GM19023 (cell line): Measurements from ENCODE around the gene MCU.

Source experiments
- ATAC-seq: cut with Tn5 transposase; IDR thresholded peaks from one replicate; pipeline ENCODE4 v1.9.1; 2021; ENCODE audit warnings: mild to moderate bottlenecking, moderate library complexity; ENCODE audit not compliant: unreplicated experiment

MCU gene

DNA sequence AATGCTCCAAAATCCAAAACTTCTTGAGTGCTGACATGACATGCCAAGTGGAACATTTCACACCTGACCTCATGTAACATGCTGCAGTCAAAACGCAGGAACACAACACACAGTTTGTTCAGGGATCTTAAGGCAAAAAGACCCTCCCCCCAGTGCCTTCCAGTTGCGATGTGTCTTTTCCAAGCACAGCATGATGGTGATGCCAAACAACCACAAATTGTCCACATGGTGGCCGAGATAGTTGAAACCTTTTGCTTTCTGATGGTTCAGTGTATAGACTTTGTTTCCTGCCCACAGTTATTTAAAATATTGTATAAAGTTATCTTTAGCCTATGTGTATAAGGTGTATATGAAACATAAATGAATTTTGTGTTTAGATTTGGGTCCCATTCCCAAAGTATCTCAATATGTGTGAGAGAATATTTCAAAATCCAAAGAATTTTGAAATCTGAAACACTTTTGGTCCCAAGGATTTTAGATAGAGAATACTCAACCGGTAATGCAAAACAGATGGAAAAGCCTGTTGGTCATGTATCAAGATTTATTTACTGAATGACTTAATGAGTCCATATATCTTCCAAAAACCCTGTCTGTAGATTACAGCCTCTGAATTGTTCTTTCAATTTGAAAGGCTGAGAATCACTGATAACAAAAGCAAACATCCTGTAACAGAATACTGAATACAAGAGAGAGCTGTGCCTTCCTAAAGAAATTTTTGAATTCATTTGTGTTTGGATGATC, 108.2 kb downstream of the MCU start:
- ATAC-seq = no peak

DNA sequence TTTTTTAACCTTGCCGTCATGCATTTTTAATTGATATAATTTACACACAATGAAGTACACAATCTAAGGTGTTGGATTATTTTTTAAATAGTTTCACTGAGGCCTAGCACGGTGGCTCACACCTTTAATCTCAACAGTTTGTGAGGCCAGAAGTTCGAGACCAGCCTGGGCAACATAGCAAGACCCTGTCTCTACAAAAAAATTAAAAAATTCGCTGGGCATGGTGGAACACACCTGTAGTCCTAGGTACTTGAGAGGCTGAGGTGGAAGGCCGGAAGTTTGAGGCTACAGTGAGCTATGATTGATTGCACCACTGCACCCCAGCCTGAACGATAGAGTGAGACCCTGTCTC, 108.8 kb downstream of the MCU start:
- ATAC-seq = no peak

DNA sequence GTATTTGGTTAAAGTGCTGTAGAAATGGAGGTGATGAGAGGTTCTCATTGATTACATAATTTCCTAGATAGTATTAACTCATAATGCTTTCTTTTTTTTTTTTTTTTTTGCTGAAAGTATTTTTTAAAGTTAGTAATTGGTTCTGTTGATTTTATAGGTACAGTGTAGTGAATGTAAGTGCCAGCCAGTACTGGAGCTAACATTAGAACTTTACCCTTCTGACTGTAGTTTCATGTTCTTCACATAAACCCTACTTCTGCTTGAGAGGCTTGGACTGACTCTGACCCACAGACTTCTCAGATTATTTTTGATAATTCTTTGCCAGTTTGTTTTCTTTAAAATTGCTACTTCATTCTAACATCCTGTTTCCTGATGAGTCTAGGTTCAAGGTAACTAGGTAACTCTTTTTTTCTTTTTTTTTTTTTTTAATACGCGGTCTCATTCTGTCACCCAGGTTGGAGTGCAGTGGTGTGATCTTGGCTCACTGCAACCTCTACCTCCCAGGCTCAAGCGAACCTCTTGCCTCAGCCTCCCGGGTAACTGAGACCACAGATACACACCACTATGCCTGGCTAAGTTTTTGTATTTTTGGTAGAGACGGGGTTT, 109.4 kb downstream of the MCU start:
- ATAC-seq = no peak

GRCh38 chr10:72802332-72802731, 110.4 kb downstream of the MCU start:
- ATAC-seq = no peak

GRCh38 chr10:72802763-72803505, 111.0 kb downstream of the MCU start:
- ATAC-seq = no peak

- ATAC-seq = no peak
Observed at GRCh38 chr10:72808001-72808400, 116.1 kb downstream of the MCU start.

DNA sequence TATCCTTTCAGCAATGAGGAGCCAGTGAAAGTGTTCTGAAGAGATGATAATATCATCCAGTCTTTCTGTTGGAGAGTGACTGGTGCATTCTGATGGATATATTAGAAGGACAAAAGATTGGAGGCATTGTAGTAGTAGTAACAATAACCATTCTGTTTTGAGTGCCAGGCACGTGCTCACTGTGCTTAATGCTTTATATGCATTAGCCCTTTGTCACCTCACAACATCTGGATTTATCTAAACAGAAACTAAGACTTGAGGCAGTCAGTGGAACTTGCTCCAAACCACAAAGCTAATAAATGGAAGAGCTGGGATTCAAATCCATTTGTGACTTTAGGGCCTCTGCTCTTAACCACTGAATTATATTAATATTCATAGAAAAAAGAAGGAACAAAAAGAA, 117.1 kb downstream of the MCU start:
- ATAC-seq = no peak

GRCh38 chr10:72810976-72811375, 119.0 kb downstream of the MCU start:
- no peak for ATAC-seq

- ATAC-seq = no peak
Observed at GRCh38 chr10:72812415-72812752, 120.4 kb downstream of the MCU start.

DNA sequence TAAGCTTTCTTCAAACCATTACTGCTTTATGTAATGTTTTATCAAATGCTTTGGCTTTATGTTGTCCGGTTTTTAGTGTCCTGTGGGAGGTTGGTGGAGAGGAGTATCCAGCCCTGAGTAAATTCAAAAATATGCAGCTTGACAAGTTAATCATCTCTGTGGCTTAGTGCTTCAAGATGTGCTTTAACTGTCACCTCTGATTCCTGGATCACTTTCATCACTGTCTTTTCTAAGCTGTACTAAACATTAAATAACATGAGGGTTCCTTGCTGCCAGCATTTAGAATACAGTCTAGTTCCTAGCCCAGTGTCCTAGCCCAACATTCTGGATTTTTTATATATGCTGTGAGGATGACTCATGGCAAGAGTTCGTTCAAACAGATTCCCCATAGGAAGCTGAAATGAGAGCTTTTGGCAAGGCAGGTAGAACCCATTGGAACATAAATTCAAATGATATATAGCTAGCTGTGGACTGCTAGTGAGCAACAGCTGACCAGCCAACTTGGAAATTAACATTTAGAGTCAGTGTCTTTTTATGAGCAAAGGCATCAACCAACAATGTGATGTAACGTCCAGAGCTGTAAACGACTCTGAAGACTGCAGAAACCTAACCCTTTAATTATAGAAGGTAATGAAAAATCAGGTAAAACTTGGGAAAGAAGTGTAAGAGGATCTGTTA, 120.9 kb downstream of the MCU start:
- ATAC-seq = no peak

GRCh38 chr10:72814099-72814790, 122.3 kb downstream of the MCU start:
- ATAC-seq = no peak

DNA sequence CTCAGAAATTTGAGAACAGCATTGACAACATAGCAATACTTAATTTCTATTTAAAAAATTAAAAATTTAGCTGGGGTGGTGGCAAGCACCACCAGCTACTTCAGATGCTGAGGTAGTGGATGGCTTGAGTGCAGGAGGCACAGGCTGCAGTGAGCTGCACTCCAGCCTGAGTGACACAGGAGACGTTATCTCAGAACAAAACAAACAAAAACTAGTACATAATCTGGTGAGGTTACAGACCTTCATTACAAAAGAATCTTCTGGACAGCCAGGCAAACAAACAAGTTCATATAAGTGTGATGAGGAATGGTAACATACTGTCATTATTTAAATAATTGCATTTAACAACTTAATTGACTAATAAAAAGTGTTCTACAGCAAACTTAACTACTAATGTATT, 124.6 kb downstream of the MCU start:
- ATAC-seq = no peak

DNA sequence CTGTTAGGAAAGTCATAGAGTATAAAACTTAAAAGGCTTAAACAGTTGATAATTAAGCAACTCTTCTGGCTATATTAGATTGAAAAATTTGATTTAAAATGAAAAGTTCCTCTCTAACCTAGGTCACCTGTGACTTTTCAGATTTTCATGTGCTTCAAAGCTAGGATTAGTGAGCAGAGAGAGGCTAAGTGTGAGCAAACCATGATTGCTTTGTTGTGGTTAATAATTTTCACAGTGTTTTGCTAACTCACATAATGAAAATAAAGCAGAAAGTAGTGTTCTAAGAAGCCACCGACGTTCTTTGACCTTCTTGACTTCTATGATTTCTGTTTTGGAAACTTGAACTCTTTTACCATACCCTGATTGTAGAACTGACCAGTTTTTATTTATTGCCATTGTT, 126.1 kb downstream of the MCU start:
- no peak for ATAC-seq

DNA sequence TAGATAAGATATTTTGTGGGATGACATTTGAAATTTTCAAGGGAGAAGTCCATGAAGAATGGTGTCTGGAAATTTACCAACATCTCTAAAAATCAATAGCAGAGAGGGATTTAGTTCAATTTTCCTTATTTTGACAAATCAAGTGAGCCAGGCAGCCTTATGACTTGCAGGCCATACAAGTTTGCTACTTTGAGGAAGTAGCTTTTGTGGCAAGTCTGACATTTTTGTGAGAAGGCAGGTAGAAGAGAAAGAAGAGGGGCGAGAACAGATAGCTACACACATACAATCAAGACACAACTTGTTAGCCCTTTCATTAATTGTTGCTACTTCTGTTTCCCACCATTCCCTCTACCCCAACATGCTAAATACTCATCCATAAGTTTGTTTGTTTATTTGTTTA, 127.1 kb downstream of the MCU start:
- ATAC-seq = no peak

GRCh38 chr10:72821606-72822005, 129.7 kb downstream of the MCU start:
- no peak for ATAC-seq

- no peak for ATAC-seq
Observed at GRCh38 chr10:72822342-72822986, 130.5 kb downstream of the MCU start.

GRCh38 chr10:72825163-72825562, 133.2 kb downstream of the MCU start:
- ATAC-seq = no peak

DNA sequence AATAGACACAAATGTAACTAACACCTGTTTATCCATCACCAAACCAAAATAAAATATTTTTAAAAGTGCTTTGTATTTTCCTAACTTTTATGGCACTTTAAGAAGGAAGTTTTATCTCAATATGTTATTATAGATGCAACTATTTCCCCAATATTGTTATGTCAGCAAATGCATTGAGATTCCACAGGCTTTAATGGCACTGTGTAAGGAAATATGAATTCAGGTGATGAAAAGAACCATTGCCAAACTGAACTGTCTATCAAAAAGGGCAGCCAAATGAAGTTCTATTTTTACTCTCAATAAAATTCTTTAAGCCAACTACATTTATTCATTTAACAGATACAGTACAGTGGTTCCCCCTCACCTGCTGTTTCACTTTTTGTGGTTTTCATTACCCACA, 134.4 kb downstream of the MCU start:
- no peak for ATAC-seq

DNA sequence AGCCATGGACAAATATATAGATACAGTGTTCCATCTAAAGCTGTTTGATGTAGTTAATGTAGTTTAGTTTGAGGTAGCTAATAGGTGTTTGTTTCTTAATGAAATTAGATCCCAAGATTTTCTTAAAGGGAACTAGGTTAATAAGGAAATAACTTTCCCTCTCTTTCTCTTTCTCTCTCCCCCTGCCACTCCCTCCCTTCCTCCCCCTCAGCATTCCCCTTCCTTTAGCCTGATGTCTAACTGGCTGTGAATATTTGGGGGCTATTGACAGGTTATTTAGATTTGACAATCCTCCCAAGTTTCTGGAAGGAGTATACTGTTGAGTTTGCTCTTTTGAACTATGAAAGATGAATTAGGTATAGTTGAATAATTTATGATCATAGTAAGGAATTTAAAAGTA, 136.4 kb downstream of the MCU start:
- no peak for ATAC-seq

DNA sequence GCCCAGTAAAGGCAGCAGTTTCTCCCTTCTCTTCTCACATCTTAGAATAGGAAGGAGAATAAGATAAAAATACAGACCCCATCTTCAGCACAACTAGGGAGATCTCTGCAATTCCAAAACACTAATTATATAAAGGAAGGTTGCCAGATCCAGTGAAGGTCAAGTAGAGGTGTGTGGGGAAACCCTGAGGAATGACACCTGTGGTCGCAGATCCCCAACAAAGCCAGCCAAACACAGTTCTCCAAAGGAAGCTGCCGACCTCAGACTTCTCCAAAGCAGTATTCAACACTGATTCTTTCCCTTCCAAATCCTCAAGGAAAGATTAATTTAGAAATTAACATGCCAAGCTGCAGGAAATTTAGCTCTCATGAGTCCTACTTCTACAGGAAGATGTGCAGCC, 138.7 kb downstream of the MCU start:
- ATAC-seq = no peak
